ENCODE measurements around the gene HIC2. TPM values are rescaled to one million over a fixed set of nuclear protein-coding genes. Genes with fewer than 3 reads are reported as not detected.
"Not testable (repeated sequence)": the region's sequence is repeated elsewhere in the genome, so short reads cannot be mapped to it uniquely, and the experiment has no call there.

The HIC2 gene
- total and polyA plus RNA-seq, 2 experiments from 2014 or later, result 0.34 to 1.7 TPM

GRCh38 chr22:21492271-21492670, 75.1 kb downstream of the HIC2 start:
- WGBS, 2 experiments (ENCODE audit: low coverage in 1 of 2, low lambda C conversion rate in 2 of 2, missing lambda C conversion rate in 2 of 2), result no CpG with 5 or more reads among the region's 8 CpGs
- H2AFZ ChIP-seq; H3K4me1 ChIP-seq (ENCODE audit: insufficient read depth); H3K27me3 ChIP-seq (replicated peaks; ENCODE audit: insufficient read depth); in situ Hi-C loops (cut with MboI); H3K27ac ChIP-seq; H3K4me3 ChIP-seq; H3K9ac ChIP-seq; H3K4me2 ChIP-seq (ENCODE audit: unreplicated experiment); H4K20me1 ChIP-seq (ENCODE audit: insufficient read depth); H3K79me2 ChIP-seq (ENCODE audit: insufficient read depth); H3K36me3 ChIP-seq (ENCODE audit: low read depth); H3K9me3 ChIP-seq (ENCODE audit: low read depth); H3F3A ChIP-seq (ENCODE audit: insufficient read depth); H3K9me2 ChIP-seq (ENCODE audit: insufficient read depth); DNase-seq: not testable (repeated sequence)

GRCh38 chr22:21493789-21494782, 76.9 kb downstream of the HIC2 start:
- WGBS, 2 experiments (ENCODE audit: low coverage in 1 of 2, low lambda C conversion rate in 2 of 2, missing lambda C conversion rate in 2 of 2), result no CpG with 5 or more reads among the region's 23 CpGs
- H3K9me2 ChIP-seq (ENCODE audit: insufficient read depth); H3K27ac ChIP-seq; in situ Hi-C loops (cut with MboI); H2AFZ ChIP-seq; H3K4me1 ChIP-seq (ENCODE audit: insufficient read depth); DNase-seq; H3F3A ChIP-seq (ENCODE audit: insufficient read depth); H4K20me1 ChIP-seq (ENCODE audit: insufficient read depth); H3K79me2 ChIP-seq (ENCODE audit: insufficient read depth); H3K4me2 ChIP-seq (ENCODE audit: unreplicated experiment); H3K9ac ChIP-seq; H3K4me3 ChIP-seq; H3K27me3 ChIP-seq (replicated peaks; ENCODE audit: insufficient read depth); H3K36me3 ChIP-seq (ENCODE audit: low read depth); H3K9me3 ChIP-seq (ENCODE audit: low read depth): not testable (repeated sequence)

DNA sequence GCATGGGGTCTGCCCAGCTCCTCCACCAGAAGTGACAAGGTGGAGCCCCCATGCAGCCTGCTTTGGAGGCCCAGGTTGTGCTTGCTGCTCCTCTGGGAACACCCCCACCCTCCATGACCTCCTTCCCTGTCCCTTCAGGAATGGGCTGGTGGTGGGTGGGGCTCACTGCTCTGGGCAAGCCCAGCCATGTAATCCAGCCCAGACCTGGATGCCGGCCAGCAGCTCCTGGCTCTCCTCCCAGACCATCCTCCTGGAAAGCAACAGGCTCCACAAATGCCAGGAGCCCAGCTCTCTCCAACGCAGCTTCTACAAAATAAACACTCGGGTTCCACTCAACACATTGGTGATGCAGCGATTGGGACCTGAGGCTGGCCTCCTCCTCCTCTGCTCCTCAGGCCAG, 80.8 kb downstream of the HIC2 start:
- DNase-seq; H3K9me3 ChIP-seq (ENCODE audit: low read depth); H2AFZ ChIP-seq; H3K9ac ChIP-seq; H3K9me2 ChIP-seq (ENCODE audit: insufficient read depth); H3F3A ChIP-seq (ENCODE audit: insufficient read depth); H3K27me3 ChIP-seq (replicated peaks; ENCODE audit: insufficient read depth); H3K4me2 ChIP-seq (ENCODE audit: unreplicated experiment); H4K20me1 ChIP-seq (ENCODE audit: insufficient read depth); in situ Hi-C loops (cut with MboI); H3K79me2 ChIP-seq (ENCODE audit: insufficient read depth); H3K27ac ChIP-seq; H3K4me3 ChIP-seq; H3K4me1 ChIP-seq (ENCODE audit: insufficient read depth); H3K36me3 ChIP-seq (ENCODE audit: low read depth): not testable (repeated sequence)
- no CpG with 5 or more reads among the region's 4 CpGs for whole genome bisulfite sequencing, 2 experiments (ENCODE audit: low coverage in 1 of 2, low lambda C conversion rate in 2 of 2, missing lambda C conversion rate in 2 of 2)

- H3F3A ChIP-seq (ENCODE audit: insufficient read depth); H3K79me2 ChIP-seq (ENCODE audit: insufficient read depth); in situ Hi-C loops (cut with MboI); H3K4me1 ChIP-seq (ENCODE audit: insufficient read depth); H3K36me3 ChIP-seq (ENCODE audit: low read depth); H2AFZ ChIP-seq; H3K4me3 ChIP-seq; H3K4me2 ChIP-seq (ENCODE audit: unreplicated experiment); H3K9me2 ChIP-seq (ENCODE audit: insufficient read depth); H3K9ac ChIP-seq; H3K27me3 ChIP-seq (replicated peaks; ENCODE audit: insufficient read depth); H3K27ac ChIP-seq; H4K20me1 ChIP-seq (ENCODE audit: insufficient read depth); H3K9me3 ChIP-seq (ENCODE audit: low read depth); DNase-seq: not testable (repeated sequence)
- WGBS, 2 experiments (ENCODE audit: low coverage in 1 of 2, low lambda C conversion rate in 2 of 2, missing lambda C conversion rate in 2 of 2), result no CpG with 5 or more reads among the region's 7 CpGs
Observed at GRCh38 chr22:21498489-21498888, 81.3 kb downstream of the HIC2 start.

DNA sequence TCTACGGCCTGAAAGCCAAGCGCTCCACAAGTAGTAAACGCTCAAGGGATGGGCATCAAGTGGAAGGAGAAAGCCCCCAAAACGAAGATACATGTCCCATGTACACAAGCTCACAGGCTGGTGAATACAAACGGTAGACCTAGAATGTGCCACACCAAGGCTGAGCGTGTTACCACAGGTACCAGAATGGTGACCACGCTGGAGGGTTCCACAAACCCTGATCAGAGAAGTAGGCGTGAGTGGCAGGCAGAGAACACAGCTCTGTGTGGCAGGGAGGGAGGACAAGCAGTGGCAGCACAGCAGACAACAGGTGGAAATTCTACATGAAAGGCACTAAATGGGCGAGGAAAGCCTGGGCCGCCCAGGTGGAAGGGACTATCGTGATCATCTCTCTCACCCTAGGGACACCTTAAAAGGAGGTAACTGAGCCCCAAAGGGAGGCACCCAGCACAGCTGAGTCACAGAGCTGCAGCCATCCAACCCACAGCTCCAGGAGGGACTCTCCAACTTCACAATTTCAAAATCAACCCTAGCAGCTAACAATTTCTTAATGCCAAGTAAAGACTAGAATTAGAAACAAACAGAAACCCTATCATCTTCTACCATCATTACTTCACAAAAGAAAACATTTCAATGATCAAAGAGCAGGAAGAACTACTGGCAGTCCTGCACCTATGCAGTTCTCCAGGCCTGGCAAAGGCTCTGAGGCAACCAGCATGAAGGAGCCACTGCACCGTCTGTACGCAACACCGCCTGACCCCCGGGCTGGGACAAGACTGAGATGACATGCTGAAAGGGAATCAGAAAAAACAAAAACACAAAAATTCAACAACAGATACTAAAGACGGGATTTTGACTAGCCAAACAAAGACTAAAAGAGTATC, 82.7 kb downstream of the HIC2 start:
- H3K9ac ChIP-seq, result not testable (repeated sequence)

More for the DNA sequence above, 82.7 kb downstream of the HIC2 start:
- H3K79me2 ChIP-seq (ENCODE audit: insufficient read depth); H2AFZ ChIP-seq; H3K4me3 ChIP-seq; in situ Hi-C loops (cut with MboI); H3K9me2 ChIP-seq (ENCODE audit: insufficient read depth); H3K36me3 ChIP-seq (ENCODE audit: low read depth); H3K4me1 ChIP-seq (ENCODE audit: insufficient read depth); H4K20me1 ChIP-seq (ENCODE audit: insufficient read depth); H3K9me3 ChIP-seq (ENCODE audit: low read depth); H3K4me2 ChIP-seq (ENCODE audit: unreplicated experiment); H3K27ac ChIP-seq; H3K27me3 ChIP-seq (replicated peaks; ENCODE audit: insufficient read depth); DNase-seq; H3F3A ChIP-seq (ENCODE audit: insufficient read depth): not testable (repeated sequence)
- WGBS, 2 experiments (ENCODE audit: low coverage in 1 of 2, low lambda C conversion rate in 2 of 2, missing lambda C conversion rate in 2 of 2), result no CpG with 5 or more reads among the region's 16 CpGs

Small RNA genes lying within 50 kb of the gene (small RNA-seq; reads per million reads assigned to genes)
- gene RF00492 (ENCODE audit: low read depth, low replicate concordance), result not detected
- gene RN7SKP63 (ENCODE audit: low read depth, low replicate concordance), result not detected

Other genes starting within 250 kb of the HIC2 start
- 0.13 TPM in 1 of 2 replicates, not detected in the other for gene RIMBP3B, start 33.6 kb upstream of the HIC2 start, total RNA-seq (2014; rRNA removed; shearing (Covaris generic))
- 0.06 TPM in 1 of 2 replicates, not detected in the other for gene RIMBP3B, start 33.6 kb upstream of the HIC2 start, polyA plus RNA-seq (2016; fragmentation: Nextera tagmentation; extraction: Ambion mirVana)
- gene TMEM191C, start 50.0 kb downstream of the HIC2 start, total RNA-seq (2014; rRNA removed; shearing (Covaris generic)), result 0.32 TPM in 1 of 2 replicates, not detected in the other
- gene TMEM191C, start 50.0 kb downstream of the HIC2 start, polyA plus RNA-seq (2016; fragmentation: Nextera tagmentation; extraction: Ambion mirVana), result 0.54 and 1.2 TPM in 2 replicates
- gene RIMBP3C, start 134.1 kb downstream of the HIC2 start, total RNA-seq (2014; rRNA removed; shearing (Covaris generic)), result 0.22 TPM in 1 of 2 replicates, not detected in the other
- 0.15 TPM in 1 of 2 replicates, not detected in the other for gene RIMBP3C, start 134.1 kb downstream of the HIC2 start, polyA plus RNA-seq (2016; fragmentation: Nextera tagmentation; extraction: Ambion mirVana)
- 41.9 and 57.2 TPM in 2 replicates for gene UBE2L3, start 150.3 kb downstream of the HIC2 start, total RNA-seq (2014; rRNA removed; shearing (Covaris generic))
- 115 TPM in 2 replicates for gene UBE2L3, start 150.3 kb downstream of the HIC2 start, polyA plus RNA-seq (2016; fragmentation: Nextera tagmentation; extraction: Ambion mirVana)
- gene YDJC, start 212.7 kb downstream of the HIC2 start, total RNA-seq (2014; rRNA removed; shearing (Covaris generic)), result 27.1 and 31.5 TPM in 2 replicates
- gene YDJC, start 212.7 kb downstream of the HIC2 start, polyA plus RNA-seq (2016; fragmentation: Nextera tagmentation; extraction: Ambion mirVana), result 20.0 and 25.1 TPM in 2 replicates
- gene CCDC116, start 215.4 kb downstream of the HIC2 start, total RNA-seq (2014; rRNA removed; shearing (Covaris generic)), result 0.54 TPM in 1 of 2 replicates, not detected in the other
- gene CCDC116, start 215.4 kb downstream of the HIC2 start, polyA plus RNA-seq (2016; fragmentation: Nextera tagmentation; extraction: Ambion mirVana), result 0.10 TPM in 1 of 2 replicates, not detected in the other
- 28.8 and 33.9 TPM in 2 replicates for gene SDF2L1, start 224.9 kb downstream of the HIC2 start, total RNA-seq (2014; rRNA removed; shearing (Covaris generic))
- 37.2 and 38.7 TPM in 2 replicates for gene SDF2L1, start 224.9 kb downstream of the HIC2 start, polyA plus RNA-seq (2016; fragmentation: Nextera tagmentation; extraction: Ambion mirVana)
- 22.3 and 23.7 TPM in 2 replicates for gene PPIL2, start 248.6 kb downstream of the HIC2 start, total RNA-seq (2014; rRNA removed; shearing (Covaris generic))
- gene PPIL2, start 248.6 kb downstream of the HIC2 start, polyA plus RNA-seq (2016; fragmentation: Nextera tagmentation; extraction: Ambion mirVana), result 26.1 TPM in 2 replicates

Data from GM23248 (cell line).